ENCODE measurements around the gene GPR146.

GPR146 gene

DNA sequence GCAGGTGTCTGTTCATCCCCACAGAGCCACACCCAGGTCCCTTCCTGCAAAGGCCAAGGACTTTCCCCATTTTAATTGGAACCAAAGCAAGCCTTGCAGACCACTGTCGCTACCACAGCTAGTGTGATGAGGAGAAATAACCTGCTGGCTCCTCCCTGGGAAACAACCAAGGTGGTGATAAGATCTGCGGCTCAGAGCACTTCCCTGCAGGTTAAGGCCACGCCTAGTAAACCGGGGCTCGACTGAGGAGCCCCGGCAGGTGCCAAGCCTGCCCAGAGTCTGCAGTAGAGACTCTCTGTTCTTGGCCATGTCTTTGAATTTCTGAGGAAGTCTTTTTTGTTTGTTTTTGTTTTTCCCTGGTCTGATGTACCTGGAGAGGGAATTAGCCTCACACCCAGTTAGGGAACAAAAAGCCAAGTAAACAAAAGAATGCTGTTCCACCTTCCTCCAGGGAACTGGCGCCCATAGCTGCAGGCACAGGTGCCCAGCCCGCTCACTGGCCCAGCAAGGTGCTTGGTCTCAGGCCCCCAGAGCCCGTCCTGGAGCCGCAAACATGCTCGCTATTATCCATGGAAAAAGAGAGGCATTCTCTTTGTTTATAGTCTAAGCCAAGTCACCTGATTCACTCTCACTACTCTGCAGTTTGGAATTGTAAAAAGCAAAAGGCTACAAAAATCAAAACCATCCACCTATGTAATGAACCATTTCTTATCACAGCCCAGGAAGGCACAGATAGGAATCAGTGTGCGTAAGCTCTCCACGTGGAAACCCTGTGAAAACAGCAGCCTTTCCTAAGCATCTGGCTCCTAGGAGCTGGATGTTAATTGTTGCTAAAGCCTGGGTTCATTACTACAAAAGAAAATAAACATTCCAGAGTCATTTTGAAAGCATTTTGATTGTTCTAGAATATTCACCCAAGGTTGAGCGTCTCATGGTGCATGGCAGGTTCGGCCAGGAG, 2.7 kb downstream of the GPR146 start:
- no peak for DNase-seq

DNA sequence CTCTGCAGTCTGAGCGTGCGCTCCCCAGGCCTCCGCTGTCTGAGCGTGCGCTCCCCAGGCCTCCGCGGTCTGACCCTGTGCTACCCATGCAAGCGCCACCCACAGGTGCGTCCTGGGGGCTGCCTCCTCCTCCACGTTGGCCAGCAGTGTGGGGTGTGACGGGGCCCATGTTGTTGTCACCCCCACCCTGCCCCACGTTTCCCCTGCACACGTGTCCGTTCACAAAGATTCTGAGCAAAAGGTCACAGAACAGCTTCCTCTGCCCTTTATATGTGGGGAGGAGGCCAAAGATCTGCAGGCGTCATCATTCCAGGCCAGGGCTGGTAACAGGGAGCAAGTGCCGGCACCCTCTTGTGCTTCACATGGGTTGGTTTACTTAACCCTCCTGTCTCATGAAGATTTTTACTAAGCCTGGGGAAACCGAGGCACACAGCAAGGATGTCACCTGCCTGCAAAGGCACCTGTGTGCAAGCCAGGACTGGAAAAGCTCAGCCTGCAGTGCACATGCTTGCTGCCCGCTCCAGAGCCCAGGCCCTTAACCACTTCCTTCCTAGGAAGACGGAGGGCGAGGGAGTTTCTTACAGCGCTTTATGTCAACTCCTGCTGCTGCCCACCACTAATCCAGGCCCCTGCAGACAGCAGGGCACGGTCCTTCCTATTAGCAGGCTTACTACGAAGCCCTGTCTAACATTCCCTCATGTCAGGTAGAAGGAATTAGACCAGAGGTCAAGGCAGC, 4.8 kb downstream of the GPR146 start:
- DNase-seq = no peak

DNA sequence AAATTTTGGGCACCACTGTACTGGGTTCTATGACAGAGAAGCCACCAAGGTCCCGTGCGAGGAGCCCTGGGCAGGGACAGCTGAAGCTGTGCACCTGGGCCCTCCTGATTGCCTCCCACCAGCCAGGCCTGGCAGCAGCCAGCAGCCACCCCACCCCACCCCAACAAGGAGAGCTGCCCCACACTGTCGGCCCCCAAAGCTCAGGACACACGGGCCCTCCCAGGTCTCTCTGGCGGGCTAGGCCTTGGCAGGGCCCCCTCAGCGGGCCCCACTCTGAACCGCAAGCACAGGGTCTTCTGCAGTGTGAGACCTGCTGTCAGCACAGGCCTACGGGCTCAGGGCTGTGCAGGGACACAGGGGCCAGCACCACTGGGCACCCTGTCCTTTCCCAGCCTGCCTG, 5.5 kb downstream of the GPR146 start:
- no peak for DNase-seq

DNA sequence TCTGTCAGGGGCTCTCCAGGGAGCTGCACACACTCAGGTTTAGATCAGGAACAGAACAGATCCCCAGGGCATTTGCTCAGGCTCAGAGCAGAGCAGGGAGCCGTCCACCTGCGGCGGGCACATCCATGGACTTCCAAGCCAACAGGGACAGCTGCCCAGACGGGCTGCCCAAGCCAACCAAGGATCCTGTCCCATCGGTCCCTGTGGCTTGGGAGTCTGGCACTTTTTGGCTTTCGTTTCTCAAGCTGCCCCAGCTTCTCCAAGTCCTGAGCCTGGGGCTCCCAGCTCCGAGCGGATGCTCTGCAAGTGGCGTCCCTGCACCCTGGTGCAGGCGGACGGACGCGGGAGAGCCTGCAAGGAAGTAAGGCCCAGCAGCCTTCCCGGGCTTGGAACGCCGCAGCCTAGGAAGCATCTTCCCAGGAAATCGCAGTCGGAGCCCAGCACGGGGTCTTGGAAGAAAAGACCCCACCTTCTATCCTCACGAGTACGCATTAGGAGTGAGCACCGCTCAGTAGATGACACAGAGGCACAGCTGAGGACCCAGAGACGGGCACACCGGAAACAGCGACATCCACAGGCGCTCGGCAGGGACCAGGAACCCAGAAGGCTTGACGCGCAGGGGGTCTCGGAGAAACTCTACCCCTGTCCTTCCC, 6.0 kb downstream of the GPR146 start:
- DNase-seq = no peak

DNA sequence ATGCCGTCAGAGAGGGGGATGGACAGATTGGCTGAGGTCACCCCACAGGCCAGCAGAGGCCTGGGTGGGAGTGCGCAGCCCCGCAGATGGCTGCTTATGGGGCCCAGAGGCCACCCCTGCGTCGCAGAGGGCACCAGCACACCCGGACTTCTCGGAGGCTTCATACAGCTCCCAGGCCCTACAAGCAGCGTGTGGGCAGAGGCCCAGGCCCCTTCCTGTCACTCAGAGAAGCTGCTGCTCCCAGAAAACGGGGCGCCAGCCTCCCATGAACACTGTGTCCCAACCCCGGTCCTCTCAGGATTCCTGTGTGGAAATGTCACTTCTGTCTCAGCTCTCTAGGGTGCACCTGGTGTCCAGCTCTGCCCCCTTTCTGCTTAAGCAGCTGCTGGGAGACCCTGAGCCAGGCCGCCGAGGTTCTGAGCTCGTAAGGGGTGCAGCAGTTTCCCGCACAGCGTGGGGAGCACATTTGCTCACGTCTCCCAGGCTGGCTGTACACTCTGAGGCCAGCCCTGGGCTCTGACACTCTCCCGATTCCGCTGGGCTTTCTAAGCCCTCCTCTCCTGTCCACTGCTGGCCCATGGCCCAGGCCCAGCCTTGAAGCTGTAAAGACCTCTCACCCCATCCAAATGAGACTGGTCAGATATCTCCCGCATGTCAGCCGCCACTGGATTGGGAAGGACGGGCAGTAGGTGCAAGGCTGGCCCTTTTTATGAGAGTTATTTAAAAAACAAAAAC, 6.8 kb downstream of the GPR146 start:
- DNase-seq = no peak

DNA sequence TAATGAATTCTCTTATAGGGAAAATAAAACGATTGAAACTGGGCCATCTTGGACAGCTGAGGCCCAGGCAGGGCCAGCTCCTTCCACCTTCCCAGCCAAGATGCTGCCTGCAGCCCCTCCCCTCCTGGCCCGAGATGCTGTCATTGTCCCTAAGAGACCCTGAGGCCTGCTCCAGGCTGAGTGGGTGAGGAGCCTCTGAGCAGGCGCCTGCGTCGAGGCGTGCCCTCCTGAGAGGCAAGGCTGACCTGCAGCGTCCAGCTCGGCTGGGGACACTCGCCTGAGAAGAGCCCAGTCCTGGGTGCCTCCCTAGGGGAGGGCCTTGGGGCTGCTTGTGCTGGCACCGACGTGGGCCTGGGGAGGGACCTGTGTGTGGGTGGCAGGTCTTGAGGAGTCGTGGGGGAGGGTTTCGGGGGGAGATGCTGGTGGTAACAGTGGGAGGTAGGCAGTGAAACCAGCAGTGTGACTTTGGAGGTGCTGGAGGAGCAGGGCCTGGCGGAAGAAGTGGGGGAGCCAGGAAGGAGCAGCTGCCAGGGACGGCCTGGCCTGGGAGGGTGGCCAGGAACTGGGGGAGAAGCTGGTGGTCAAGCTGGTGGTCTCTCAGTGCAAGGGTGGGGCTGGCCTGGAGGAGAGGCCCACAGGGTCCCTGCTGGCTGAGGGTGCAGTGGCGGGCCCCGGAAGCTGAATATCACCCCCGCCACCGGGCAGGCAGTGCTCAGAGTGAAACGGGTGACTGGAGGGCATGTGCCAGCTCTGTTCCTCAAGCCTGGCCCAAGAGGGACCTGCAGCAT, 7.9 kb downstream of the GPR146 start:
- DNase-seq = no peak

DNA sequence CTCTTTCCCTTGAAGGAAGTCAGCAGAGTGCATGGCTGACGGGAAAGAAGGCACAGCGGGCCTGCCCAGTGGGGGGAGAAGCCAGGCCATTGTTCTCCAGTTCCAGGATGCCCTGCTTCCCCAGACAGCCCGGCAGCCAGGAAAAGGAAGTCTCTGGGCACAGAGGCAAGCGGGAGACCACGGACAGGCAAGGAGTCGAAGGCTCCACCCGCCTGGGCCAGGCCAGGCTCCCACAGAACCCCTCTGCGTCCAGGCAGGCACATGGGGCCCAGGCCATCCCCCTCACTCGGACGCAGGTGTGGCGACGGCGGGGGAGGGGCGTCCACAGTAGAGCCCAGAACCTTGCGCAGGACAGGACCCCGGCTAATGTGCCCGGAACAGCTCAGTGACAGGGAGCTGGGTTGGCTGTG, 8.7 kb downstream of the GPR146 start:
- DNase-seq = no peak

DNA sequence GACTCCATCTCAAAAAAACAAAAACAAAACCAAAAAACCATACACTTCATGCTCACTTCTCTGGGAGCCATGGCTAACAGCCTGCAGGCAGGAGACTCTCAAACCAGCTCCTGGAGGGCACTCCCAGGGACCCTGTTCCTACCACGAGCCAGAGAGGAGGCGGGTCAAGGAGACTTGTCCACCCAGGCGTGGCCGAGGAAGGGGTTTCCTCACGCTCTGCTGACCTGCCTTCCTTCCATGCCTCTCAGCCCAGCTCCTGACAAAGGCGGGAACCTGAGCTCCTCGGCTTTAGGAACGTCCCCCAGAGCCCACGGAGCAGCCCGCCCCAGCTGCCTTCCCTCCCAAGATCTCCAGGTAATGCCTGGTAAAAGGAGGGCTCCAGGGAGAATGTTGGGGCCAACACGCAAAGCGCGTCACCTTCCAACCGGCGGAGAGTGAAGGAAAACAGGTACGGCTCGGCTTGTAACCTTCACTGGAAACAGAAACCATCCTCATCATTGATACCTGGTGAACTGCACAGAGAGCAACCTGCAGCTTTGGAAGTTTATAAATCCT, 9.5 kb downstream of the GPR146 start:
- DNase-seq = no peak

DNA sequence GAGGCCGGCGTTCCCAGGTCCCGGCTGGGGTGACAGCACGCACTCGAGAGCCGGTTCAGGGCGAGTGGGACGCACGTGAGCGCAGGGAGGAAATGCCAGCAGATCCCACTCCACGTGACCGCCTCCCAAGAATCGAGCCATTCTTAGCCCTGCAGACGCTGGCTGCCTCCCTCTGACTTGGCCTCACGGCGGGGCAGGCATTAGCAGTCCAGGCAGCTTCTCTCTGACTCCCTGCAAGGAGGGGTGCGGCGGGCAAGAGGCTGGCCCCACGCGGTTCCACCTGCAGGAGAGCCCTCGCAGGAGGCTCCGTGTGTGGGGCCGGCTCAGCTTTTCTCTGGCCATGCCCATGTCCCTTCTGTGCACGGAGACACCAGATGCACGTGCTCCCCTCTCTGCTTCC, 10.1 kb downstream of the GPR146 start:
- DNase-seq = no peak

DNA sequence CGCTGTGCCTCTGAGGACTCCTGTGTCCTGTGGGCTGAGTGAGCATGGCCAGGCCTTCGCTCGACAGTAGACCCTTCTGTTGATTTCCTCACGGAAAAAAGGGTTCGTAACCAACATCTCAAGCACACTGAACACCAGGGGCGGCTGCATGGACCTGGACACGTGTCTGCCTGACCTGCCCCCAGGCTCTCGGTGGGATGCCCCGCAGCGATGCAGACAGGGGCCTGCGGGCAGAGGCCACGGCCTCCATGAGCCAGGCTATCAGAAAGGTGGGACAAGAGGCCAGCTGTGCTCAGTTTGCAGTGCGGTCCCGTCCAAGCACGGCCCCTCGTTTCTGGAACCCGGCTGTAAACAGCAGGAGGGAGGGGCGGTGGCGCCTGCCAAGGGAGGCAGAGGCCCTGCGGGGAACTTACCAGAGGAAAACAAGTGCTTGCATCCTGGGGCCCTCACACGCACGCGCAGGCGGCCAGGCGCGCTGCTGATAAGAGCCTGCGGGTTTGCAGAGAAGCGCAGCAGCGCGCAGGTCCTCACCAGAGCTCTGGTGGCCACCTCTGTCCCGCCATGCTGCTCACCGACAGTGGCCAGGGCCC, 10.6 kb downstream of the GPR146 start:
- peak; percentile 72 for DNase-seq

DNA sequence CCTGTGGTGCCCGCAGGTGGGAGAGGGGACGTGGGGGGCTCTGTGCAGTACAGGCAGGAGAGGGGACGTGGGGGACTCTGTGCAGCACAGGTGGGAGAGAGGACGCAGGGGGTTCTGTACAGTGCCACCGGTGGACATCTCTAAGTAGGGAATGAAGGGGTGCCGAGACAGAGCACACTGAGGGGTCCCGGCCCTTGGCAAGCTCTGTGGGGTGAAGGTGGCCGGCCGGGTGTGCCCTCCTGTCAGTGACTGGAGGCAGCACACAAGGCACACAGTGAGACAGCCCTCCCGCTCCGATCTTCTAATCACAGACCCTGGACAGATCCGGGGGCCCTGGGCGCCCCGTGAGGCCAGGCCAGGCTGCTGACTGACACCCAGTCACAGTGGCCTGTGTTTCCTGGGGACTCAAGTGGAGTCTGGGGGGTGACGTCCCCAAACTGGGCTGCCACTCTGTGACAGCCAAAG, 11.2 kb downstream of the GPR146 start:
- no peak for DNase-seq

DNA sequence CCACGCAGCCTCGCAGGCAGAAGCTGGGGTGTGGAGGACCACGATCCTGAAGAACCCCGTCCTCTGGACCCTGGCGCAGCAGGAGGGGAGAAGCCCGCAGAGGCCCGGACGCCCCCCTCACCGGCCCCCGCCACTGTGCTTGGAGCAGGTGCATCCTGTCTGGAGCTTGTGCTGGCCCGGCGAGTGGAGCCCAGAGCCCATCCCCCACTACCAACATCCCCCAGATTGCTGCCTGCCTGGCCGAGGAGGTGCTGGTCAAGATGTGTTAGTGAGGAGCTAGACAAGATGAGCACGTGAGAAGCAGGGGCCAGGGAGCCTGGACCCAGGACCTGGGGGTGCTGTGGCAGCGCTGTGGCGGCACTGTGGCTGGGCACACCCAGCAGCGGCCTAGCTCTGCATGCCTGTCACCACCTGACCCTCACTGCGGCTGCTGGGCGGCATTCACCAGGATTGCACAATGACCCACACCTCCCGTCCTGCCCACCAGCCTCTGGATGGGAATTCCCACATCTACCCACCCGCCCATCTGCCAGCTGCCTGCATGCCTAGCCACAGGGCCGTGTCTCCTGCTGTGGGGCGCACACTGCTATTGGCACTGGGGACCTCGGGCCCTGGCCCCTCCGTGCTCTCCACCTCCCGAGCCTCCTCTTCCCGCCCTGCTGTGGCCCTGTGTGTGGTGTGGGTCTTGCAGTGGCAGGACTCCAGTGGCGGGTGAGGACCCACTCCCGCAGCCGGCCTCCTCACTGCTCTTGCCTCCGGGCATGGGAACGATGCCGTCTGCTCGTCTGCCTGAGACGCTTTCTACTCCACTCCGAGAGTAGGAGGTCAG, 11.8 kb downstream of the GPR146 start:
- DNase-seq = no peak

DNA sequence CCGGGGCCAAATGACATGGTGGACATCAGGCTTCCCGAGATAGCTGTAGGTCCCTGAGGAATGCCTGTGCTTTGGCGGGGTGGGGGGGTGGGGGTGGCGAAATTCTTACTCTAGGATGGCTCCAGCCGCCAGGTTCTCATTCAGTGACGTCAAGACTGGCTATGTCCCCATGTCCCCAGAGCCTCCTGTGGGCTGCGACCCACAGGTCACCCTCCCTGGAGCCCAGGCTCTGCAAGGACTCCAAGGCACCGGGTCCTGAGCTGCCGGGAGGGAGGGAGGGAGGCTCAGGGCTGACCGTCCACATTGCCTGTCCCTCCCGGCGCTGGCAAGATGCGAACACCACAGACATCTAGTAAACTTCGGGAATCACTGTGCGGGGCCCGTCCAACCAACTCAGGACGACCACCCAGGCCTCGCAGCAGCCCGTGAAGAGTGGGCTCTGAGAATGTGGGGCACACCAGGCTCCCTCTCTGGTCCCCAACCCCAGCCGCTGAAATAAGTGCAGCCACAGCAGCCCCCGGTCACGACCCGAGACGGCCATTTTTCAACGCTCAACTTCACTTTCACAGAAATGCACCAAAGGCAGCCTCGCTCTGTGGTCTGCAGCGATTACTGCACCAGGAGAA, 12.6 kb downstream of the GPR146 start:
- no peak for DNase-seq

DNA sequence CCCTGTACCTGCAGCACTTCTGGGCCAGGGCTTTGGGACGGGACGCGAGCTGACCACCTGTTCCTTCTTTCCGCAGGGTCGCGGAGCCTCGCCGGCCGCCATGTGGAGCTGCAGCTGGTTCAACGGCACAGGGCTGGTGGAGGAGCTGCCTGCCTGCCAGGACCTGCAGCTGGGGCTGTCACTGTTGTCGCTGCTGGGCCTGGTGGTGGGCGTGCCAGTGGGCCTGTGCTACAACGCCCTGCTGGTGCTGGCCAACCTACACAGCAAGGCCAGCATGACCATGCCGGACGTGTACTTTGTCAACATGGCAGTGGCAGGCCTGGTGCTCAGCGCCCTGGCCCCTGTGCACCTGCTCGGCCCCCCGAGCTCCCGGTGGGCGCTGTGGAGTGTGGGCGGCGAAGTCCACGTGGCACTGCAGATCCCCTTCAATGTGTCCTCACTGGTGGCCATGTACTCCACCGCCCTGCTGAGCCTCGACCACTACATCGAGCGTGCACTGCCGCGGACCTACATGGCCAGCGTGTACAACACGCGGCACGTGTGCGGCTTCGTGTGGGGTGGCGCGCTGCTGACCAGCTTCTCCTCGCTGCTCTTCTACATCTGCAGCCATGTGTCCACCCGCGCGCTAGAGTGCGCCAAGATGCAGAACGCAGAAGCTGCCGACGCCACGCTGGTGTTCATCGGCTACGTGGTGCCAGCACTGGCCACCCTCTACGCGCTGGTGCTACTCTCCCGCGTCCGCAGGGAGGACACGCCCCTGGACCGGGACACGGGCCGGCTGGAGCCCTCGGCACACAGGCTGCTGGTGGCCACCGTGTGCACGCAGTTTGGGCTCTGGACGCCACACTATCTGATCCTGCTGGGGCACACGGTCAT, 13.3 kb downstream of the GPR146 start:
- no peak for DNase-seq

DNA sequence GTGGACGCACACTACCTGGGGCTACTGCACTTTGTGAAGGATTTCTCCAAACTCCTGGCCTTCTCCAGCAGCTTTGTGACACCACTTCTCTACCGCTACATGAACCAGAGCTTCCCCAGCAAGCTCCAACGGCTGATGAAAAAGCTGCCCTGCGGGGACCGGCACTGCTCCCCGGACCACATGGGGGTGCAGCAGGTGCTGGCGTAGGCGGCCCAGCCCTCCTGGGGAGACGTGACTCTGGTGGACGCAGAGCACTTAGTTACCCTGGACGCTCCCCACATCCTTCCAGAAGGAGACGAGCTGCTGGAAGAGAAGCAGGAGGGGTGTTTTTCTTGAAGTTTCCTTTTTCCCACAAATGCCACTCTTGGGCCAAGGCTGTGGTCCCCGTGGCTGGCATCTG, 14.0 kb downstream of the GPR146 start:
- no peak for DNase-seq

DNA sequence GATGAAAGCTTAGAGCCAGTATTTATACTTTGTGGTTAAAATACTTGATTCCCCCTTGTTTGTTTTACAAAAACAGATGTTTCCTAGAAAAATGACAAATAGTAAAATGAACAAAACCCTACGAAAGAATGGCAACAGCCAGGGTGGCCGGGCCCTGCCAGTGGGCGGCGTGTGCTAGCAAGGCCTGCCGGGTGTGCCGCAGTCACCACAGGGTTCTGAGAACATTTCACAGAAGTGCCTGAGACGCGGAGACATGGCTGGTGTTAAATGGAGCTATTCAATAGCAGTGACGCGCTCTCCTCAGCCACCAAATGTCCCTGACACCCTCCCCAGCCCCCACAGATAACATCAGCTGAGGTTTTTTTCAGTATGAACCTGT, 14.5 kb downstream of the GPR146 start:
- no peak for DNase-seq

DNA sequence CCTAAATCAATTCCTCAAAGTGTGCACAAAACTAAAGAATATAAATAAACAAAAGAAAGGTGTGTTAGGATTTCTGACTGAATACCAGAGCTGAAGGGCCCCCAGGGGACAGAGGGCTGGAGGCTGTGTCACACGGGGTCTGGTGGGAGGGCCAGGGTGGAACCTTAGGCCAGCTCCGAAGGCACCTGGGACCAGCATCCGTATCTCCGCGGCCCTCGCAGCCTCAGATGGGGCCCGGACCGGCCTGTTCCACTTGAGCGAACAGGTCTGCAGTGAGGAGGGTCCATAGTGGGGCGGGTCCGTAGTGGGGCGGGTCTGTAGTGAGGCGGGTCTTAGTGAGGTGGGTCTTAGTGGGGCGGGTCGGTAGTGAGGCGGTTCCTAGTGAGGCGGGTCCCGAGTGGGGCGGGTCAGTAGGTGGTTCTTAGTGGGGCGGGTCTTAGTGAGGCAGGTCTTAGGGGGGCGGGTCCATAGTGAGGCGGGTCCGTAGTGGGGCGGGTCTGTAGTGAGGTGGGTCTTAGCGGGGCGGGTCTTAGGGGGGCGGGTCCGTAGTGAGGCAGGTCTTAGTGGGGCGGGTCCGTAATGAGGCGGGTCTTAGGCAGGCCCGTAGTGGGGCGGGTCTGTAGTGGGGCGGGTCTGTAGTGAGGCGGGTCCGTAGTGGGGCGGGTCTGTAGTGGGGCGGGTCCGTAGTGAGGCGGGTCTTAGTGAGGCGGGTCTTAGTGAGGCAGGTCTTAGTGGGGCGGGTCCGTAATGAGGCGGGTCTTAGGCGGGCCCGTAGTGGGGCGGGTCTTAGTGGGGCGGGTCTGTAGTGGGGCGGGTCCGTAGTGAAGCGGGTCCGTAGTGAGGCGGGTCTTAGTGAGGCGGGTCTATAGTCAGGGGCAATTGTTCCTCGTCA, 15.1 kb downstream of the GPR146 start:
- DNase-seq = no peak

All from NCI-H345 (cell line).